ENCODE data around the gene TDO2.

Gene TDO2

DNA sequence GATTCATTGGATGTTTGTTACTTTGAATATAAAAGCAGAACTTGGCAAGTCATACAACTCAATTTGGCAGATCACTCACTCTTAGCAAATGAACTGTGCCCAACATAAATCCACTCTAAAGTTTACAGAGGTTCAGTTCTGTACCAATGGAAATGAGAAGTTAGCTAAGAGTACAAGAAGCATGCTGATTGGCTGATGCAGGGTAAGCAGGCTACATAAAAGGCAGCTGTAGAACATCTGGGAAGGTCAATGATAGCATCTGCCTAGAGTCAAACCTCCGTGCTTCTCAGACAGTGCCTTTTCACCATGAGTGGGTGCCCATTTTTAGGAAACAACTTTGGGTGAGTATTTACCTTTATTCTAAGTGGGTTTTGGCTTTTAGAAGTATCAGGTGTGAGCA is at the start of gene TDO2:
Gene TDO2, plus strand, starts transcription at position 244 of the 400 bp plus-strand sequence. Its CDS starts 63 bp downstream, at position 307.
- no peak within 1 kb of the TSS for H3K4me3 ChIP-seq (ENCODE audit: severe bottlenecking)
- DNase-seq (ENCODE audit: low spot score), result no peak
- no peaks in the 10 kb centered on the region for H3K27me3 ChIP-seq (ENCODE audit: insufficient read depth, poor library complexity, severe bottlenecking)
- H3K9me3 ChIP-seq (ENCODE audit: severe bottlenecking), result no peaks in the 10 kb centered on the region
- ATAC-seq (ENCODE audit: low read depth), result no peak
- H3K4me1 ChIP-seq (ENCODE audit: insufficient read depth, poor library complexity, severe bottlenecking), result peaks cover 20% of the 10 kb centered on the region
- H3K27ac ChIP-seq (ENCODE audit: poor library complexity, severe bottlenecking), result no peak within 1 kb of the TSS
- TF ChIP-seq, protein P1, sequence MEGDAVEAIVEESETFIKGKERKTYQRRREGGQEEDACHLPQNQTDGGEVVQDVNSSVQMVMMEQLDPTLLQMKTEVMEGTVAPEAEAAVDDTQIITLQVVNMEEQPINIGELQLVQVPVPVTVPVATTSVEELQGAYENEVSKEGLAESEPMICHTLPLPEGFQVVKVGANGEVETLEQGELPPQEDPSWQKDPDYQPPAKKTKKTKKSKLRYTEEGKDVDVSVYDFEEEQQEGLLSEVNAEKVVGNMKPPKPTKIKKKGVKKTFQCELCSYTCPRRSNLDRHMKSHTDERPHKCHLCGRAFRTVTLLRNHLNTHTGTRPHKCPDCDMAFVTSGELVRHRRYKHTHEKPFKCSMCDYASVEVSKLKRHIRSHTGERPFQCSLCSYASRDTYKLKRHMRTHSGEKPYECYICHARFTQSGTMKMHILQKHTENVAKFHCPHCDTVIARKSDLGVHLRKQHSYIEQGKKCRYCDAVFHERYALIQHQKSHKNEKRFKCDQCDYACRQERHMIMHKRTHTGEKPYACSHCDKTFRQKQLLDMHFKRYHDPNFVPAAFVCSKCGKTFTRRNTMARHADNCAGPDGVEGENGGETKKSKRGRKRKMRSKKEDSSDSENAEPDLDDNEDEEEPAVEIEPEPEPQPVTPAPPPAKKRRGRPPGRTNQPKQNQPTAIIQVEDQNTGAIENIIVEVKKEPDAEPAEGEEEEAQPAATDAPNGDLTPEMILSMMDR (IDR thresholded peaks at IDR 0.05; ENCODE audit: poor library complexity, severe bottlenecking), result no peak
- no peaks in the 10 kb centered on the region for H3K36me3 ChIP-seq (ENCODE audit: low read depth)

DNA sequence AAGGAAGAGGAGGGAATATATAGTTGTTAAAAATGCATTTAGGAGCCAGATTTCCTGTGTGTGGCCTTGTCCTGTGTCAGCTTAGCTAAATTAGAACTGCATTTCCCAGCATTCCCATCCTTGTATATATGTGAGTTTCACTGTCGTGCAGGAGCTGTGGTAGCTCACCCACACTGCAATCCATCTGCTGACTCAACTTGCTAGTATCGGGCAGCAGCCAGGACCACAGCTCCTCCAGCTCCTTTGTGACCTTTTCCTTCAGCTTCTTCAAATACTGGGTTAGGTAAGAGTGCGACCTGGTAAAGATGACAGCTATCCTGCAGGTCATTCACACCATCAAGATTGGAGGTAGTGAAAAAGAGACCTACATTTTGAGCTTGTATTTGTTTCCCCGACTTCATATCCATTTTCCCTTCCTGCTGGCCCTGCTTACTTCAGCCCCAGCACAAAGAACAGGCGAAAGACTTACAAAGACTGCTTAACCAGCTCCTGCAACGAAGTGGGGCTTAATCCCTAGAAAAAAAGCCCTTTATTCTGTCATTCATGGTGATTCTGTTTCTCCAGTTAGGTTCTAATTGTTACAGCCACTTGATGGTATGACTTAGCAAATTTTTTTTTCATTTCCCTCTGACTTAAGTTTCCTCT is 48.8 kb upstream of the TDO2 start:
- no peaks in the 10 kb centered on the region for H3K36me3 ChIP-seq (ENCODE audit: low read depth)
- DNase-seq (ENCODE audit: low spot score) (no peak), ATAC-seq (ENCODE audit: low read depth) (no peak)
- H3K4me1 ChIP-seq (ENCODE audit: insufficient read depth, poor library complexity, severe bottlenecking), result no peaks in the 10 kb centered on the region
- H3K27me3 ChIP-seq (ENCODE audit: insufficient read depth, poor library complexity, severe bottlenecking), result peaks cover 2% of the 10 kb centered on the region
- TF ChIP-seq, protein P1 (IDR thresholded peaks at IDR 0.05; ENCODE audit: poor library complexity, severe bottlenecking), result no peak
- H3K9me3 ChIP-seq (ENCODE audit: severe bottlenecking), result no peaks in the 10 kb centered on the region
- H3K4me3 ChIP-seq (ENCODE audit: severe bottlenecking), result no peak overlapping the region
- no peak overlapping the region for H3K27ac ChIP-seq (ENCODE audit: poor library complexity, severe bottlenecking)

DNA sequence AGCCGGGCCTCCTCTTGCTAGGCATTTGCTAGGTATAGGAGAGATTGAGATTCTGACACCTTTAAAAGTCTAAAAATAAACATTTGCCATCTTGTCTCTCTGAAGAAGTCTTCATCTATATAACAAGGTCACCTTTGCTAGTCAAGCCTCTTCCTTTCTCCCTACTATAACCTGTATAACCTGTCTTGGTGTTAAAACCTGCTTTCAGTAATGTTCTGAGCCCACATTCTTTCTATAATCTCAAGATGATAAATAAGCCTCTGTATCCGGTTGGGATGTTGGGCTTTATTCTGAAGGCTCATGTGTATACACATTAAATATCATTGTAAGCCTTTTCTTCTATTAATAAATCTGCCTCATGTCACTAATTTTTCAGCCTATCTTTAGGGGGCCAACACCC is 47.6 kb upstream of the TDO2 start:
- Histone ChIP-seq H3K9me3 (ENCODE audit: severe bottlenecking) (no peaks in the 10 kb centered on the region), H3K27me3 (ENCODE audit: insufficient read depth, poor library complexity, severe bottlenecking) (peaks cover 2% of the 10 kb centered on the region), H3K4me1 (ENCODE audit: insufficient read depth, poor library complexity, severe bottlenecking) (no peaks in the 10 kb centered on the region), H3K4me3 (ENCODE audit: severe bottlenecking) (no peak overlapping the region), H3K27ac (ENCODE audit: poor library complexity, severe bottlenecking) (no peak overlapping the region), H3K36me3 (ENCODE audit: low read depth) (no peaks in the 10 kb centered on the region)
- ATAC-seq (ENCODE audit: low read depth) (no peak), DNase-seq (ENCODE audit: low spot score) (no peak)
- TF ChIP-seq, protein P1 (IDR thresholded peaks at IDR 0.05; ENCODE audit: poor library complexity, severe bottlenecking), result no peak

DNA sequence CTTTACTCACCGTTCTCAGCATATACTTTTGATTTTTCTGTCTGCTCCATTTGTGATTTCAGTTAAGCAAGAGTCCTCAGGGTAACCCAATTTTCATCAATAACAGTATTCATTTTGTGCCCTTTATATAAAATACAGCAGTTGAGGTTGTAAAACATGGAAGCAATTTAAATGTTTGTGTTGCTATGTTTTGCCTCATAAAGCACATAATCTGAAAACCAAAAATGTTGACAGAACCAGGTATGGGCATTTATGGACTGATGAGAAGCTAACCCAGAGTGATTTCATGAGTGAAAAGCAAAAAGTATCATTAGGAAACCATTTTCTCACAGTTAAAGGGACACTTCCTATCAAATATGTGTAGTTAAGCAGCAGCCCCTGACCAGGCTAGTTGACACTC is 37.3 kb upstream of the TDO2 start, which contains the start of gene ASIC5:
Gene ASIC5, minus strand, starts transcription at position 101 of the 400 bp plus-strand sequence. Its CDS starts 51 bp downstream, at position 50.
- H3K4me3 ChIP-seq (ENCODE audit: severe bottlenecking), result no peak within 1 kb of the TSS
- TF ChIP-seq, protein P1 (IDR thresholded peaks at IDR 0.05; ENCODE audit: poor library complexity, severe bottlenecking), result no peak
- H3K36me3 ChIP-seq (ENCODE audit: low read depth), result no peaks in the 10 kb centered on the region
- no peak within 1 kb of the TSS for H3K27ac ChIP-seq (ENCODE audit: poor library complexity, severe bottlenecking)
- DNase-seq (ENCODE audit: low spot score) (no peak), ATAC-seq (ENCODE audit: low read depth) (no peak)
- no peaks in the 10 kb centered on the region for H3K27me3 ChIP-seq (ENCODE audit: insufficient read depth, poor library complexity, severe bottlenecking)
- H3K9me3 ChIP-seq (ENCODE audit: severe bottlenecking), result no peaks in the 10 kb centered on the region
- H3K4me1 ChIP-seq (ENCODE audit: insufficient read depth, poor library complexity, severe bottlenecking), result no peaks in the 10 kb centered on the region

DNA sequence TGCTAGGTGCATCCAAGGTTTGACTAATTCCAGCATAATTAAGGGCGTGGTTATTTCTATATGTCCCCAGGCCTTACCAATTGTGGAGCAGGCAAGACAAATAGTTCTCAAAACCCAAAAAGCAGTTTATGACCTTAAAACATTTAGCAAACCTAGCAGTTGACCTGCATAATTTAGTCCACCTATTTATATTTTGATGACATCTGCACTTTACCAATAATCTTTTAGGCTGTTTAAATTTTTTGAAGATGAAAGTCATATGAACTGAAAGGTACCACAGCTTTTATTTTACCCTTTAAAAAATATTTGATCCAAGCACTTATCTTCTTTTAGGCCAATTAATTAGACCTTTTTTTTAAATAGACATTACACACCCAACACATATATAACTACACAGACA is 27.6 kb upstream of the TDO2 start:
- TF ChIP-seq, protein P1 (IDR thresholded peaks at IDR 0.05; ENCODE audit: poor library complexity, severe bottlenecking), result no peak
- ATAC-seq (ENCODE audit: low read depth) (no peak), DNase-seq (ENCODE audit: low spot score) (no peak)
- Histone ChIP-seq H3K27me3 (ENCODE audit: insufficient read depth, poor library complexity, severe bottlenecking) (no peaks in the 10 kb centered on the region), H3K4me3 (ENCODE audit: severe bottlenecking) (no peak overlapping the region), H3K9me3 (ENCODE audit: severe bottlenecking) (peaks cover 3% of the 10 kb centered on the region), H3K4me1 (ENCODE audit: insufficient read depth, poor library complexity, severe bottlenecking) (no peaks in the 10 kb centered on the region), H3K27ac (ENCODE audit: poor library complexity, severe bottlenecking) (no peak overlapping the region), H3K36me3 (ENCODE audit: low read depth) (no peaks in the 10 kb centered on the region)

Measured in RWPE2 (cell line).